HG03354 (cell line): ENCODE results near the gene UBE2F.
"Not testable (repeated sequence)": the region's sequence is repeated elsewhere in the genome, so short reads cannot be mapped to it uniquely, and the experiment has no call there.

Experiments used
- ATAC-seq: cut with Tn5 transposase; IDR thresholded peaks from one replicate; pipeline ENCODE4 v1.9.1; 2021; ENCODE audit warnings: mild to moderate bottlenecking; ENCODE audit not compliant: unreplicated experiment, poor library complexity, severe bottlenecking

UBE2F gene

DNA sequence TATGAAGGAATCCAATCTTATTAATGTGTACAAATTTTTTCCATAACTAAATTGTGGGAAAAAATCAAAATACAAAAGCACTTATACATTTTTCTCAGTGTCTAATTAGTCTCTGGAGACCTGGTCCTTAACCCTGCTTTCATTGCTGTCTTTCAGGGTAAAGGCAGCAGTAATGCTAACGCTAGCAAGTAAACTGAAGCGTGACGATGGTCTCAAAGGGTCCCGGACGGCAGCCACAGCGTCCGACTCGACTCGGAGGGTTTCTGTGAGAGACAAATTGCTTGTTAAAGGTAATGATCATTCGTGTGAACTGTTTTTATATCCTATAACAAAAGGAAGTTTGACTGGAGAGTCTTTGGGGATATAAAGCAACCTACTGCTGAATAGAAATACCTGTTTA lies 6.1 kb downstream of the UBE2F start:
- no peak for ATAC-seq

DNA sequence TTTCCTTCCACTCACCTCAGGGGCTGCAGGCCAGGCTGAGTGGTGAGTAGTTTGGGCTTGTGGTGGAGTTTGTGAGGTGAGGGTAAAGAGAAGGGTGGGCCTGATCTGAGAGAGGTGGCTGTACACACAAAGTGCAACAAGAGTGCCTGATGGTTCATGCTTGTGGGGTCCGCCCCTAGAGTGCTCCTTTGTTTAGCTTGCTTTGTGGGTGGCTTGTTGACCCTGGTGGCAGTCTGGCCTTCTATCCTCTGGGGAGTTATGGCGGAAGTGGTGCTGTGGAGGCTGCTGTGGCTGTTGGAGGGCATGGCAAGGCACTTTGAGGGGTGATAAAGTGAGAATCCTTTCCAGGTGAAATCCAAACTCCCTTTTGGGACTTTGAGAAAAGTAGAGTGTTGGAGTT lies 10.6 kb downstream of the UBE2F start:
- ATAC-seq, result peak; percentile 68

DNA sequence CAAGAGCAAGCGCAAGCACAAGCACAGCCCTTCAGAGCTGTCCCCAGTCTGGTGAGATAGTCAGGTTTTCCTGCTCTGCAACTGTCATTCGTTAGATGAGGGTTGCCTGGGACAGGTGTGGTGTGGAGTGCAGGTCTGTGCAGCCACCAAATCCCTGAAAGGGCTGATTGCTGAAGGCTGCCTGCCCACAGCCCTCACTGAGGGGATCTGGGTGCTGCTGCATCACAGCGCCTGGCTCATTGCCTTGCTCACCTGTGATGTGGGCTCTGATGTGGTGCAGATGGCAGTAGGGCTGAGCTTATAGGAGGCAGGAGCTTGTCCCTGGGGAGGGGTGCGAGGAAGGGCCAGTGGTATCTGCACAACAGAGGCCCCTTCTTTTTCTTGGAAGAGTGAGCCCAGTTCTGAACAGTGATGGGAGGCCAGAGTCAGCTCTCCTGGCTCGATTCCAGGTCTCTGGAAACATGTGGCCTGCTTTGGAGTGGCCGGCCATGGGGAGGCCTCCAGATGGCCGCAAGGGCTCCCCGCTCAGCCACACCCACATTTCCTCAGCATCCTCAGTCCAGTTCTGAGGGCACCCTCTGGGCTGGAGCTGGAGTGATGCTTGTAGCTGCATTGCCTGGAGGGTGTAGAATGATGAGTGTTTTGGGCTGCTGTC lies 11.4 kb downstream of the UBE2F start:
- ATAC-seq, result no peak

DNA sequence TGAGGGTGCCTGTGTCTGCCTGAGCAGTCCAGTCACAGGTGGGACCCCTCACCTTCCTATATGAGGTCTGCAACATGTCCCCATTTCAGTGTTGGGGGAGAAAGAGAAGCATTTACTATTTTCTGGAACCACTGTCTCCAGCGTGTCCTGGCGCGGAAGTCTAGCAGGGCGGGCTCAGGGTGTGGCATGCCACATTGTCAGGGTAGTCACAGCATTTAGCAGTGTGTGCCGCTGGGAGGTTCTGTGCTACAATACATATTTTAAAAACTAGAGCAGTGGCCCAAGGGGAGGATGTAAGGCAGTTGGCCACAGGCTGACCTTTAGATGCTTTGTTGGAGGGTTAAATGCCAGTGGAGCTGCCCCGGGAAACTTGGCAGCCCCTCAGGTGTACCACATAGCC lies 12.5 kb downstream of the UBE2F start:
- ATAC-seq, result no peak

DNA sequence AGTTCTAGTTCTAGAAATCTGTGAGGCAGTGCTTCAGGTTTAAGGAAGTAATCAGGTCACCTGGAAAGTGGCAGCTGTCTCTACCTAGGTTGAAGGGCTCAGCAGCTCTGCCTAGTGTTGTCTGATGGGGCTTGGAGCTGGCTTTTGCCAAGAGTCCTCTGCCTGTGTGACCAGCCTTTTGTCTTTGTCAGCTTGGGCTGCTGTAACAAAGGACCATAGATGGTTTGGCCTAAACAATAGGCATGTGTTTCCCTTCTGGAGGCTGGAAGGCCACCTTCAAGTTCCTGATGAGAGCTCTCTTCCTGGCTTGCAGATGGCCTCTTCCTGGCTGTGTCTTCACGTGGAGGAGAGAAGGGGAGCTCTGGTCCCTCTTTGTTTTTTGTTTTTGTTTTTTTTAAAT lies 13.3 kb downstream of the UBE2F start:
- ATAC-seq, result no peak

DNA sequence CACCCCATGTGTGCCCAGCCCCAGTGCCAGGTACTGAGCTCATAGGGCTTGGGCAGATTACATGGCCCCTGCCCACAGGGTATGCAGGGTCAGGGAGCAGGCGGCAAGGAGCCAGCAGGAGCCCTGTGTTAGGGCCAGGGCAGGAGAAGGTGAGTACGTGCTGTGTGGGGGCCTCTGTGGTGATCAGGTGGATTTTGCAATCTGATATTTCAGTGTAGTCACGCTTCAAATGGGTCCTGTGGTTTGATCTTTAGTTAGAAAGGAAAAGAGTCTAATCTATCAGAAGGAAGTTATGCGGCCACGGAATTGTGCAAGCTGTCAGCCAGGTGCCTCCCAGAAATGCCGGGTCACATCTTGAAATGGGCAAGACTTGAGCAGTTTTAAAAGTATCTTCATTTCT lies 13.9 kb downstream of the UBE2F start:
- no peak for ATAC-seq

DNA sequence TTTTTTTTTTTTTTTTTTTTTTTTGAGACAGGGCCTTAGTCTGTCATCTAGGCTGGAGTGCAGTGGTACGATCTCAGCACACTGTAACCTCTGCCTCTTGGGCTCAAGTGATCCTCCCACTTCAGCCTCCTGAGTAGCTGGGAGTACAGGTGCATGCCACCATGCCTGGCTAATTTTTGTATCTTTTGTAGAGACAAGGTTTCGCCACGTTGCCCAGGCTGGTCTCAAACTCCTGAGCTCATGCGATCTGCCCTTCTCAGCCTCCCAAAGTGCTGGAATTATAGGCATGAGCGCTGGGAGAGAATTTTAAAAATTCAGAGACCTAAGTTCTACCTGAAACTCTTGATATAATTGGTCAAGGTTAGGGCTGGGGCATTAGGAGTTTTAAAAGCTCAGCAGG lies 14.8 kb downstream of the UBE2F start:
- not testable (repeated sequence) for ATAC-seq

DNA sequence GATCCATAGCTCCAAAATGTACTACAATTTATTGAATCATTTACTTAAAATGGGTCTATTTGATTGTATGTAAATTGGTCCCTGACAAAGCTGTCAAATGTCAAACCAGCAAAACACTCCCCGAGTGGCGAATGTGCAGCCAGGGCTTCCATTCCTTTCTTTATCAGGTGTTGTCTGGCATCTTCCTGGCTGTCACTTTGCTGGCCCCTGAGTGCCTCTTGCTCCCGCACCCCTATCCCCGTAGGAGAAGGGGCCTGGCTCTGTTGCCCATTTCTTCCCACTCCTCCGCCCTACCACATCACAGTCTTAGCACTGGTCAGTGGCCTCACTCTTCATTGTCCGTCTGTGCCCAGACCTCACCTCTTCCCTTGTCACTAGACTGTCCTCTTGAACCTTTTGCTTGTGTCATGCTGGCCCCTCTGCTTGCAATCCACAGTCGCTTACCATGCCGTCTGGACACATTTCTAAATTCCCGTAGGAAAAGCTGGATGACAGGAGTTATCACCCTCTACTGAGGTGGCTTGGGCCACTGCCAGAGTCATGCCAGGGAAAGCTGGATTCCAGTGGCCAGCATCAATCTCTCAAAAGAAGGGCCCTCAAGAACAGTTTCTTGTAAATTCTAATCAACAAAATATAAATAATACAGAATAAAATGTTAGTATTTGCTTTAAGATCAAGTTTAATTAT lies 15.4 kb downstream of the UBE2F start:
- ATAC-seq, result no peak

DNA sequence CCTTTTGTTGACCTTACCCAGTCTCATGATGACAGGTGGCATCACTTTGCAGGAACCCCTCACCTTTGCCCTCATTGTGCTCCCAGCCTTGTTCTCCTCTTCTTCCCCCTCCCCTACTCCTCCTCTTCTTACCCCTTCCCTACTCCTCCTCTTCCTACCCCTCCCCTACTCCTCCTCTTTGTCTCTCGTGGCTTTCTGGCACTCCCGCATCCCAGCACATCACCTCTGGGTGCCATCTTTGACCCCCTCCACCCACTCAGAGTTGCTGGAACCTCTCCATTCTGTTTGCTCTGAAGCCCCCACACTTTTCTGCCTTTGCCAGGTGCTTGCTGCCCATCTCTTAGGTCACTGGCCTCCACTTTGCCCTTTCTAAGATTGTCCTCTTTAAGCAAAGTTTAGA lies 17.1 kb downstream of the UBE2F start:
- no peak for ATAC-seq

DNA sequence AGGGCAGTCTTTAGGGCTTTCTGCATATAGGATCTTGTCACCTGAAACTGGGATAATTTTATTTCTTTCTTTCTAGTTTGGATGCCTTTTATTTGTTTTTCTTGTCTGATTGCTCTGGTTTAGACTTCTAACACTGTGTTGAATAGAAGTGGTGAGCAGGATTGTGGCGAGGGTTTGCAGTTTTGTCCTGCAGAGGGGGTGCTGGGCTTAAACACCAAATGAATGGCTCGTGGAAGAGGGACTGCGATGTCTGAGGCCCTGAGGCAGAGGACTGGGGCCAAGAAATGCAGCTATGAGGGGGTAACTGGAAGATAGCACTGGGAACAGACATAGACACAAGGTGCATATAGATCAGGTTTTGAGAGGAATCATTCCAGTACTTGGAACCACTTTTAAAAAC lies 20.5 kb downstream of the UBE2F start:
- ATAC-seq, result no peak

DNA sequence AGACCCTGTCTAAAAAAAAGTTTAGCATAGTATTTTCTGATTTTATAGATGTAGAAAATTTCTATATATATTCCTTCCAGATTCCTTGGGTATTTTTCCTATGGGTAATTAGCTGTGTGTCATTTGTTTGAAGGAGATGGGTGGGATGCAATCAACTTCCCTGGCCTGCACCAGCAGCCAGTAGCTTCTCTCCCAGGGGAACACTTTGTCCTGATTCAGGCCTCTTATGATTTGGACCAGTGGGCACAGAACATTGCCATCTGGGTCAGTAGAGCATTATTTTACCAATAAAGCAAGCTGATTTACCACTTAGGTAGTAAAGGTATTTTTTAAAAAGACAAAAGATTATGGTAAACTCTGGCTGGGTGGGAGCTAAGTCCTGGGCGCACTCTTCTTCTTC lies 26.9 kb downstream of the UBE2F start:
- no peak for ATAC-seq

DNA sequence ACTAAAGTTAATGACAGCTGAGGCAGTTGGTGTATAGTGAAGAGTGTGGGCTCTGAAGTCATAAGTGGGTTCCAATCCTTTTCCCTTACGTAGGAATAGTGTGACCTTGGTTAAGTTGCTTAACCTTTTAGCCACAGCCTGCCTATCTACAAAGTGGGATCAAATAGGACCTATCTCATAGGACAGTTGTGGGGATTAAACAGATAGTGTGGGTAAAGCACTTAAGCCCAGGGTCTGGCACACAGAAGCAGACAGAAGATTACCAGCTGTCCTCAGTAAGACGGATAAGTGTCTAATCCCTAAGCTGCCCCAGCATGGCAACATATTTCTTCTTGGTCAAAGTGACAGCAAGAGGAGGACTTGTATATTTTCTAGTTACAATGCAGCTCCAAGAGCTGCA lies 28.2 kb downstream of the UBE2F start:
- ATAC-seq, result no peak

DNA sequence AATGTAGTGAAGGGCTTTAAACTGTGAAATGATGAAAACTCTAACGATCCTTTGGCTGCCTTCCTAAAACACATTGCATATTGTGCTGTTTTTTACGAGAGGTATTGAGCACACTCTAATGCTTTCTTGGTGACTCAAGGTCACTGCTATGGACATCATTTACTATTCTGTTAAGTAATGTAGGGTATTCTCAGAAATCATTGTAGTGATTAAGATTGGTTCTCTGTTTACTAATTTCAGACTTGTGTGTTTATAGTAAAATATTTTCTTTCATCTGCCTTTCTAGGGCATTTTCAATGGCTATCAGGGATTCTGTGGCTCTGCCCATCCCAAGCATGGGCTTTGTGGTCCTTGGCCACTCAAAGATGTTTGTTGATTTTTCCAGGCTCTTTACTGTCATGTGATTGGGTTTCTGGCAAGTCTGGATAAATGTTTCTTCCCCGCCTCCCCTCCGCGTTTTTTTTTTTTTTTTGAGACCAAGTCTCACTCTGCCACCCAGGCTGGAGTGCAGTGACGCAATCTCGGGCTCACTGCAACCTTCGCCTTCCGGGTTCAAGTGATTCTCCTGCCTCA lies 29.3 kb downstream of the UBE2F start:
- ATAC-seq, result no peak

DNA sequence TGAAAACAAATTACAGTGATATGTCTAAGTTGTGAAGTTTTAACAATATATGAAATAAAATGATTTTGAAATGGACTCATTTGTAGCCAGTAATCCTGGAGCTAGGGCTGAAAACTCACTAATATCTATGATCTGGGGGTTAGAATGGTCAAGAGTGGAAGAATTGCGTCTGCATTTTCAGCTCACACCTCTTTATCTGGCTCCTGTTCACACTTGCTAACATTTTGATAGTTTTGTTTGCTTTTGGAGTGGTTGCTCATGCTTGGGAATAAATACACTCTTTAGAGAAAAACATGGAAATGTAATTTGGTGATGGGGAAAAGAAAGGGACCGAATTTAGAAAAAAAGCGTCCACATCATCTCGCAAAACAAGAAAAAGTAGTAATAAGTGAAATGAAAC lies 30.7 kb downstream of the UBE2F start:
- ATAC-seq, result no peak

DNA sequence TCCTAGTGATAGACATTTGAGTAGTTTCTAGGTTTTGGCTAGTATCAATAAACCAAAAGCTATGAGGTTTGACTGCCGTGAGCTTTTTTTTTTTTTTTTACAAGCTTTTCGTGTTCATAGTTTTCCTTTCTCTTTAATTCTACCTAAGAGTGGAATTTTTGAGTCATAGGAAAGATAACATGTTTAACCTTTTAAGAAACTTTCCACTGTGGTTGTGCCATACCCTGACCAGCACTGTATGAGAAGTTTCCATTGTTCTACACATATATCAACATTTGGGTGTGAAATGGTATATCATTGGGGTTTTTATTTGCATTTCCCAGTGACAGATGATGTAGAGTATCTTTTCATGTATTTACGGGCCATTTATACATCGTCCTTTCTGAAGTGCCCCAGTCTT lies 31.7 kb downstream of the UBE2F start:
- ATAC-seq, result peak; percentile 95

DNA sequence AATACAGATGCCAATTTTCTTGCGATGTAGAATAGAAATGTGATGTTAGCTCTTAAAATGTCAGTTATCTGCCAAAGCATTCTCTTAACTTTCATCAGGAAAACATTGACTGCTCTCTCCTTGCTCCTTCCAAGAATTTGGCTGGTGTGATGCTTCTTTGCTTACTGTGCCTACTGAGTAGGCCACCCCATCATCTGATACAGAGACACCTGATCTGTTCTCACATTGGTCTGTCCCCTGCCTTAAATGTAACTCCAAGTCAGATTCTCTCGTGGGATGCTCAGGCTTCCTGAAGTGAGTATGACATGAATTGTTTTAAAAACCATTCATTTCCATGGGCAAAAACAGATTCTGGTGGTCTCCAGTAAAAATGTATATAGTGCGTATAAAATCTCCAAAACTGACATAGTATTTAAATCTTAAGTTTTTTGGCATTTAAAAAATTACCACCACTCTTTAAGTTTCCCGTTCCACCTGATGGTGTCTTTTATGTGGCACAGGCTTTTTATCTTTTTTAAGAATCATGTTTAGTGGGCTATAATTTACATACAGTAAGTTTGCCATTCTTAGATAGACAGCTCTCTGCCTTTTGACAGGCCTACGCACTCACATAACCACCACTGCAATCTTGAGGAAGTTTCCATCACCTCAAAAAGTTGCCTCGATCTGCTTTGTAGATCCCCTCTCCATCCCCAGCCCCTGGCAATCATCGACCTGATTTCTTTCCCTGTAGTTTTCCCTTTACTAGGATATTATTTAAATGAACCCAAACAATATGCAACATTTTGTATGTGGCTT lies 36.6 kb downstream of the UBE2F start:
- no peak for ATAC-seq

DNA sequence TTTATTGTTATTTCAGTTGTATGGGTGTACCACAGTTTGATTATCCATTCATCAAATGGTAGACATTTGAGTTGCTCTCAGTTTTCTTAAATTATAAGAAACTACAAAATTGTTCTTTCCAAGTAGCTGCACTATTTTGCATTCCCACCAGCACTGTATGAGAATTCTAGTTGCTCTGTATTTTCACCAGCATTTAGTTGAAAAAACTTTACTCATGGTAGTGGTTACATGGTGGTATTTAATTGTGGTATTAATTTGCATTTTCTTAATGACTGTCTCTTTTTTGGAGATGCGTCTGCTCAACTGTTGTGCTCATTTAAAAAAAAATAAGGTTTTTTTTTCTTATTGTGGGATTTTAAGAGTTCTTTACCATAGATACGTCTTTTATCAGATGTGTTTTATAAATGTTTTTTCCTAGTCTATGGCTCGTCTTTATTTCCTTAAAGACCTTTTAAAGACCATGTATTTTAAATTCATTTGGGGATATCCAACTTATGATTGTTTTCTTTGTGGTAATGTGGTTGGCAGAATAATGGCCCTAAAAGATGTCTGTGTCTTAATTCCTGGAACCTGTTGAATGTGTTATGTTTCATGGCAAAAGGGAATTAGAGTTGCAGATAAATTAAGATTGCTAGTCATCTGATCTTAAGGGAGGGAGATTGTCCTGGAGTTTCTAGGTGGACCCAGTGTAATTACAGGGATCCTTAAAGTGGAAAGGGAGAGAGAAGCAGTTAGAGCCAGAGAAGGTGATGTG lies 37.4 kb downstream of the UBE2F start:
- no peak for ATAC-seq

DNA sequence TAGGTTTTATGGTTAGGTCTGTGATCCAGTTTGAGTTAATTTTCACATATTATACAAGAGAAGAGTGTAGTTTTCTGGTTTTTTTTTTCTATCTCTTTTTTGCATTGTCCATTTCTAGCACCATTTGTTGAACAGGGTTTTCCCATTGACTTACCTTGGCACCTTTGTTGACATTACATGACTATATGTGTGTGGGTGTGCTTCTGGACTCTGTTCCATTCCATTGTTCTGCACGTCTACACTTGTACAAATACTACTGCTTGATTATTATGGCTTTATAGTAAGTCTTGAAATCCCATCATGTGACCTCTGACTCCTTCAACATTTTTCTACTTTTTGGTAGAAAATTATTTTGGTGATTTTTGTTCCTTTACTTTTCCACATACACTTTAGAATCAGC lies 38.7 kb downstream of the UBE2F start:
- no peak for ATAC-seq

DNA sequence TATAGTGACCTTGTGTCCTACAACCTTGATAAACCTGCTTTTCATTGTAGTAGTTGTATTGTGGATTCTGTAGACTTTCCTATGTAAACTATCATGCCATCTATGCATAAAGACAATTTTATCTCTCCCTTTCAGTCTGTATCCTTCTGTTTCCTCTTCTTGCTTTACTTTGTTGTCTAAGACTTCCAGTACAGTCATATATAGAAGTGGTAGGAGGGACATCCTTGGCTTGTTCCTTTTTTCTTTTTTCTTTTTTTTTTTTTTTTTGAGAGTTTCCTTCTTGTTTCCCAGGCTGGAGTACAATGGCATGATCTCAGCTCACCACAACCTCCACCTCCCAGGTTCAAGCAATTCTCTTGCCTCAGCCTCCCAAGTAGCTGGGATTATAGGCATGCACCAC lies 39.7 kb downstream of the UBE2F start:
- no peak for ATAC-seq

DNA sequence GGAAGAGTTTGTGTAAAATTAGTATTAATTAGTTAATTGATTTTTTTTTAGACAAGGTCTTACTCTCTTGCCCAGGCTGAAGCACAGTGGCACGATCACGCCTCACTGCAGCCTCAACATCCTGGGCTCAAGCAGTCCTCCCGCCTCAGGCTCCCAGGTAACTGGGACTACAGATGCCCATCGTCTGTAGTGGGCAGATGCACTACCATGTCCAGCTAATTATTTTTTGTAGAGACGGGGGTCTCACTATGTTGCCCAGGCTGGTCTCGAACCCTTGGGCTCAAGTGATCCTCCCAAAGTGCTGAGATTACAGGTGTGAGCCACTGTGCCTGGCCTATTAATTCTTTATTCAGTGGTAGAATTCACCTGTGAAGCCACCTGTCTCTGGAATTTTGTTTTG lies 41.1 kb downstream of the UBE2F start:
- no peak for ATAC-seq
